Stimulated activated CD4-positive, alpha-beta T cell treated with anti-CD3 and anti-CD28 coated beads, Interleukin-12 subunit alpha, Interleukin-12 subunit beta, amount 100 ng/mL, for 48 hours (primary cell): ENCODE data around the gene FOXF2.
A peak's percentile ranks its signal among the peaks of the same experiment; 100 is the strongest.

Experiments used
- DNase-seq, 3 donors: peaks; one replicate each; pipeline ENCODE4 v3.0.0-alpha.2; 2020; ENCODE audit warnings: low read depth in 2 of 3, low spot score in 1 of 3

Gene FOXF2

GRCh38 chr6:1378065-1379016 lies 11.0 kb upstream of the FOXF2 start:
- DNase-seq = no peak

GRCh38 chr6:1379017-1379787 lies 10.2 kb upstream of the FOXF2 start:
- no peak for DNase-seq

- no peak for DNase-seq
Measured at GRCh38 chr6:1379788-1380147, 9.6 kb upstream of the FOXF2 start.

- DNase-seq = no peak
Measured at GRCh38 chr6:1380625-1381427, 8.6 kb upstream of the FOXF2 start.

GRCh38 chr6:1381481-1382330 lies 7.7 kb upstream of the FOXF2 start:
- DNase-seq = peak in 2 of 3 donors; percentile 48 to 62

- no peak for DNase-seq
Measured at GRCh38 chr6:1382331-1382882, 7.0 kb upstream of the FOXF2 start.

GRCh38 chr6:1382883-1383728 lies 6.3 kb upstream of the FOXF2 start:
- DNase-seq = no peak

- no peak for DNase-seq
Measured at GRCh38 chr6:1383729-1384548, 5.4 kb upstream of the FOXF2 start.

GRCh38 chr6:1384549-1385128 lies 4.7 kb upstream of the FOXF2 start:
- DNase-seq = no peak

GRCh38 chr6:1385129-1386037 lies 4.0 kb upstream of the FOXF2 start:
- DNase-seq = no peak

- DNase-seq = no peak
Measured at GRCh38 chr6:1386038-1386709, 3.2 kb upstream of the FOXF2 start.

- no peak for DNase-seq
Measured at GRCh38 chr6:1387538-1387875, 1.9 kb upstream of the FOXF2 start.

- DNase-seq = no peak
Measured at GRCh38 chr6:1387876-1388629, 1.3 kb upstream of the FOXF2 start.

GRCh38 chr6:1388630-1389368 lies 577 bp upstream of the FOXF2 start:
- DNase-seq = no peak
